K562 (cell line): ENCODE measurements around the gene PLSCR5. TPM values are rescaled to one million over a fixed set of nuclear protein-coding genes. Genes with fewer than 3 reads are reported as not detected.
A peak's percentile ranks its signal among the peaks of the same experiment; 100 is the strongest.

Experiments used
- CBX1 ChIP-seq: sonication (generic); IDR thresholded peaks from 2 replicates; pipeline ENCODE4 v1.6.1; 2016; ENCODE audit warnings: antibody characterized with exemption, low read depth, mild to moderate bottlenecking
- CBX8 ChIP-seq: fragments of 200-600 bp; sonication (generic); IDR thresholded peaks from 2 replicates; pipeline ENCODE4 v1.6.1; 2012; ENCODE audit warnings: borderline replicate concordance, mixed run types, low read depth, mild to moderate bottlenecking, moderate library complexity, mixed read lengths, low read length, control low read depth, inconsistent platforms; ENCODE audit not compliant: poor library complexity, severe bottlenecking; ENCODE audit errors: extremely low read depth
- HNRNPL ChIP-seq: fragments of 200-400 bp; formaldehyde crosslinking; IDR thresholded peaks from 2 replicates; pipeline ENCODE4 v1.6.1; 2017; ENCODE audit warnings: low read depth, mild to moderate bottlenecking, low read length
- HOXB6 ChIP-seq: fragments of 250-450 bp; sonication (Bioruptor Pico); IDR thresholded peaks from 2 replicates; pipeline ENCODE4 v1.5.1; 2022; ENCODE audit warnings: mild to moderate bottlenecking, borderline replicate concordance
- MBD2 ChIP-seq: sonication (generic); IDR thresholded peaks from 2 replicates; pipeline ENCODE4 v1.6.1; 2016; ENCODE audit warnings: low read depth, borderline replicate concordance
- SMC3 ChIP-seq: conservative IDR thresholded peaks from 2 replicates; pipeline ENCODE4 v1.6.1; 2011; ENCODE audit warnings: low read depth, low read length, improper control_type of control experiment; ENCODE audit not compliant: insufficient read depth
- SRF ChIP-seq, 2 experiments: fragments of 250-450, 450-650 bp in 1 of 2; sonication (Bioruptor Pico) in 1 of 2; sonication (generic) in 1 of 2; formaldehyde crosslinking; IDR thresholded peaks; 2 replicates each; pipeline versions ENCODE4 v1.5.0 to v1.5.1; 2020 to 2022; ENCODE audit warnings: mild to moderate bottlenecking in 1 of 2, missing genetic modification reagents in 1 of 2
- ZC3H8 ChIP-seq: fragments of 450-650 bp; IDR thresholded peaks from 2 replicates; pipeline ENCODE4 v1.6.1; 2017
- ZNF121 ChIP-seq: sonication (generic); formaldehyde crosslinking; conservative IDR thresholded peaks from 2 replicates; pipeline ENCODE4 v1.8.0; 2022; ENCODE audit warnings: missing genetic modification reagents
- ZNF140 ChIP-seq: fragments of 250-450 bp; sonication (Bioruptor Pico); IDR thresholded peaks from 2 replicates; pipeline ENCODE4 v1.8.0; 2021; ENCODE audit warnings: moderate library complexity, mild to moderate bottlenecking, inconsistent platforms
- ZNF224 ChIP-seq: sonication (generic); formaldehyde crosslinking; IDR thresholded peaks from 2 replicates; pipeline ENCODE4 v1.8.0; 2022; ENCODE audit warnings: mild to moderate bottlenecking, missing genetic modification reagents
- ZNF263 ChIP-seq: sonication (generic); formaldehyde crosslinking; IDR thresholded peaks from 2 replicates; pipeline ENCODE4 v1.8.0; 2022; ENCODE audit warnings: mild to moderate bottlenecking, missing genetic modification reagents, borderline replicate concordance
- ZNF41 ChIP-seq: fragments of 250-450 bp; sonication (Bioruptor Pico); conservative IDR thresholded peaks from 2 replicates; pipeline ENCODE4 v1.4.0; 2020; ENCODE audit warnings: mild to moderate bottlenecking
- ZNF584 ChIP-seq: fragments of 200-800 bp; sonication (Bioruptor generic); IDR thresholded peaks from 2 replicates; pipeline ENCODE4 v1.6.1; 2016; ENCODE audit warnings: low read depth, mild to moderate bottlenecking, missing genetic modification characterization, missing compliant biosample characterization
- ZNF695 ChIP-seq: fragments of 450-650 bp; formaldehyde crosslinking; IDR thresholded peaks from 2 replicates; pipeline ENCODE4 v1.4.0; 2020; ENCODE audit warnings: mild to moderate bottlenecking, moderate library complexity
- polyA plus RNA-seq, 8 experiments: library from polyadenylated mRNA; depleted of rRNA in 4 of 8; stranded (reverse) in 5 of 8; unstranded in 3 of 8; fragments of >200 nt; fragmentation: Nextera tagmentation in 2 of 8; fragmentation: Illumina TruSeq in 1 of 8; extraction: Ambion mirVana in 2 of 8; extraction: Trizol in 1 of 8; gene quantifications; 2 replicates each; pipeline versions ENCODE4 v1.2.1 to v1.2.3, GENCODE V29; 2011 to 2014; ENCODE audit warnings: inconsistent platforms in 1 of 8, missing spikeins in 1 of 8
- total RNA-seq, 7 experiments: library from RNA; depleted of rRNA in 6 of 7; stranded (reverse); fragments of >200 nt in 6 of 7; fragmentation: Illumina TruSeq in 2 of 7; extraction: Trizol in 2 of 7; gene quantifications; 2 replicates each; pipeline versions ENCODE4 v1.2.1 to v1.2.3, GENCODE V29; 2011 to 2021; ENCODE audit warnings: low replicate concordance in 1 of 7
- TF ChIP-seq, protein P1 (sequence below): fragments of 250-450 bp; sonication (Bioruptor Pico); IDR thresholded peaks from 2 replicates; pipeline ENCODE4 v1.5.0; 2021
- TF ChIP-seq, protein P2 (sequence below): fragments of 250-450 bp; sonication (Bioruptor Pico); IDR thresholded peaks from 2 replicates; pipeline ENCODE4 v1.4.0; 2020; ENCODE audit warnings: mild to moderate bottlenecking, moderate library complexity

PLSCR5 gene
- total and polyA plus RNA-seq, 9 of the 15 experiments (the other 6 are each of a cell fraction or from before 2014, with no cell fraction given) = not detected

DNA sequence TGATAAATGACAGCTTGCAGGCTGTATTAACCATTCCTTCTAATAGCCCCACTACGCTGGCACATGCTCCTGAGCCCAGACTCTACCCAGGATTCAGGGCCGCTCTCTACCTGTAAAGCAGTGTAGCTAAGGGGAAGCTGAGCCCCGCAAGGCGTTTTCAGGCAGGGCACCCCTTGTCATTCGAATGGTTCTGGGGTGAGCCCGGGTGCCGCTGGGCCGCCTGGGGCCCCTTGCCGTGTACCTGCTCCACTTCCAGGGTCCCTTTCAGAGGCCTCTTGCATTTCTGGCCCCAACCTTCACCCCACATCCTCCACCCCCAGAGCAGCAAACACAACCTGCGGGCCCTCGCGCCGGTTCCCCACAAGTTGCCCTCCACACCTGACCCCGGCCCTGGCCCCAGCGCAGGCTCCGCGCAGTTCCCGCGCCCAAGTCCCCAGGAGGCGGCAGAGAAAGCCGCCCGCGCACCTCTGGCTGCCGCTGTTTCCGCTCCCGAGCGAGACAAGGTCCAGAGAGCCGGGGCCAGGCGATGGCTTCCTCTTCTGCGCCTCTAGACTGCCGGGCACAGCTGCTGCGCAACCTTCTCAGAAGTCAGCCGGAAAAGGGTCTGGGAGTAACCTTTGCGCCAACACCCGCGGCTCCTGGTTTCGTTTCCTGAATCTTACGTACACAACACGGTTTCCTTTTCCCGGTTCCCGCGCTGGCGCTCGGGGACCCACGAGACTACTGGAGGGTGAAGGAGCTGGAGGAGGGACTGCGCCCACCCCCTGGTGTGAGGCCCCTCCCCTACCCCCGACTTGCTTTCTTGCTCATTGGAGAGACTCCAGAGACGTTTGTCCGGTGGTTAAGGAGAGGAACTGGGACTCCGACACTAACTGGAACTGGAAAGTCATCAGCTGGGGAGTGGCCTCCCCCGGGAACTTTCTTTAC lies 60.9 kb downstream of the PLSCR5 start, which contains the start of gene PLSCR1 (continued):
- TF ChIP-seq, protein P1, sequence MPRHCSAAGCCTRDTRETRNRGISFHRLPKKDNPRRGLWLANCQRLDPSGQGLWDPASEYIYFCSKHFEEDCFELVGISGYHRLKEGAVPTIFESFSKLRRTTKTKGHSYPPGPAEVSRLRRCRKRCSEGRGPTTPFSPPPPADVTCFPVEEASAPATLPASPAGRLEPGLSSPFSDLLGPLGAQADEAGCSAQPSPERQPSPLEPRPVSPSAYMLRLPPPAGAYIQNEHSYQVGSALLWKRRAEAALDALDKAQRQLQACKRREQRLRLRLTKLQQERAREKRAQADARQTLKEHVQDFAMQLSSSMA (CRISPR knock-in tag) = no peak
- TF ChIP-seq ZC3H8 = no peak
- peak; percentile 15; the same call in 1 of the 2 replicates for TF ChIP-seq MBD2
- no peak for TF ChIP-seq ZNF695 (CRISPR knock-in tag)
- no peak for TF ChIP-seq ZNF584
- no peak for TF ChIP-seq SMC3
- TF ChIP-seq CBX1 = no peak
- 0 out of 4 replicates have a peak, but pooled peaks of 1 of the 2 experiments have one; percentile 43 for TF ChIP-seq SRF (CRISPR knock-in tag; IDR thresholded peaks at IDR 0.05)
- TF ChIP-seq ZNF224 = no peak
- TF ChIP-seq HOXB6 (CRISPR knock-in tag) = no peak
- no peak for TF ChIP-seq ZNF41 (CRISPR knock-in tag)
- TF ChIP-seq ZNF121 (CRISPR knock-in tag) = no peak
- TF ChIP-seq HNRNPL = no peak
- TF ChIP-seq ZNF263 = peak; percentile 33; the same call in 1 of the 2 replicates
- no peak for TF ChIP-seq CBX8
- no peak for TF ChIP-seq ZNF140
- TF ChIP-seq, protein P2, sequence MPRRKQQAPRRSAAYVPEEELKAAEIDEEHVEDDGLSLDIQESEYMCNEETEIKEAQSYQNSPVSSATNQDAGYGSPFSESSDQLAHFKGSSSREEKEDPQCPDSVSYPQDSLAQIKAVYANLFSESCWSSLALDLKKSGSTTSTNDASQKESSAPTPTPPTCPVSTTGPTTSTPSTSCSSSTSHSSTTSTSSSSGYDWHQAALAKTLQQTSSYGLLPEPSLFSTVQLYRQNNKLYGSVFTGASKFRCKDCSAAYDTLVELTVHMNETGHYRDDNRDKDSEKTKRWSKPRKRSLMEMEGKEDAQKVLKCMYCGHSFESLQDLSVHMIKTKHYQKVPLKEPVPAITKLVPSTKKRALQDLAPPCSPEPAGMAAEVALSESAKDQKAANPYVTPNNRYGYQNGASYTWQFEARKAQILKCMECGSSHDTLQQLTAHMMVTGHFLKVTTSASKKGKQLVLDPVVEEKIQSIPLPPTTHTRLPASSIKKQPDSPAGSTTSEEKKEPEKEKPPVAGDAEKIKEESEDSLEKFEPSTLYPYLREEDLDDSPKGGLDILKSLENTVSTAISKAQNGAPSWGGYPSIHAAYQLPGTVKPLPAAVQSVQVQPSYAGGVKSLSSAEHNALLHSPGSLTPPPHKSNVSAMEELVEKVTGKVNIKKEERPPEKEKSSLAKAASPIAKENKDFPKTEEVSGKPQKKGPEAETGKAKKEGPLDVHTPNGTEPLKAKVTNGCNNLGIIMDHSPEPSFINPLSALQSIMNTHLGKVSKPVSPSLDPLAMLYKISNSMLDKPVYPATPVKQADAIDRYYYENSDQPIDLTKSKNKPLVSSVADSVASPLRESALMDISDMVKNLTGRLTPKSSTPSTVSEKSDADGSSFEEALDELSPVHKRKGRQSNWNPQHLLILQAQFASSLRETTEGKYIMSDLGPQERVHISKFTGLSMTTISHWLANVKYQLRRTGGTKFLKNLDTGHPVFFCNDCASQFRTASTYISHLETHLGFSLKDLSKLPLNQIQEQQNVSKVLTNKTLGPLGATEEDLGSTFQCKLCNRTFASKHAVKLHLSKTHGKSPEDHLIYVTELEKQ (CRISPR knock-in tag) = no peak
